NT2/D1 (cell line): Measurements from ENCODE around the gene ANXA11.

Experiments used
- SUZ12 ChIP-seq: IDR thresholded peaks from 2 replicates; pipeline ENCODE4 v1.6.1; 2011; ENCODE audit not compliant: insufficient read length, insufficient read depth; ENCODE audit errors: extremely low read depth
- YY1 ChIP-seq: IDR thresholded peaks from 2 replicates; pipeline ENCODE4 v1.6.1; 2011; ENCODE audit not compliant: insufficient read length, insufficient read depth
- ZNF274 ChIP-seq: IDR thresholded peaks from 2 replicates; pipeline ENCODE4 v1.6.1; 2011; ENCODE audit warnings: mild to moderate bottlenecking, low read depth, low read length

DNA sequence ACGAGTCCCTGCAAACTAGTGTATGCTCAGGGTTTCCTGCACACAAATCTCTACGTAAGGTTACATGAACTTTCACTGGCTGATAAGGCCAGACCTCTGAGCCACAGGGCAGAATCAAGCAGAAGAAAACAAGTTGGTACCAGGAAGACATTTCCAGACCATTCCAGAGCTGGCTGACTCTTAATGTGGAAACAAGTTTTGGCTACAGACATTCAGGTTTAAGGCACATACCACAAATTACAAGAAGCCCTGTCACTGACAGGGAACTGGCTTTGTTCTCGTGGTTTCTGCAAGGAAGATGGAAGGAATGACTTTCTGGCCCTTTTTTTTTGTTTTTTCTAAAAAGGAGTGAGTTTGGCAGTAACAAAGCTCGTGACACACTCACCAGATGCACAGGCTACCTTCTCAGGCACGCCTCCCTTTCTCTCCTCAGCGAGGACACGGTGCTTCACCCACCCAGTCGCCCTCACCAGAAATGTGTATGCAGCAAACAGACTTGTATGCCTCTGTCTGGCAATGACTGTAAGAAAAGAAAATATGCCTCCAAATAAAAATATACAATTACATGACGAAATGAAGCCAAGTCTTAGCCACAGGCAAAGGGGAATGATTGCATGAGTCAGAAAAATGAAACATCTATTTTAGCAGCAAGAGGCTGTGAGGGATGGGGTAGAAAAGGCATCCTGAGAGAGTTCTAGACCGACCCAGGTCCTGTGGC lies 50.2 kb downstream of the ANXA11 start:
- TF ChIP-seq ZNF274: no peak
- no peak for TF ChIP-seq YY1
- no peak for TF ChIP-seq SUZ12
